ENCODE measurements around the gene FRMD8.

The FRMD8 gene

DNA sequence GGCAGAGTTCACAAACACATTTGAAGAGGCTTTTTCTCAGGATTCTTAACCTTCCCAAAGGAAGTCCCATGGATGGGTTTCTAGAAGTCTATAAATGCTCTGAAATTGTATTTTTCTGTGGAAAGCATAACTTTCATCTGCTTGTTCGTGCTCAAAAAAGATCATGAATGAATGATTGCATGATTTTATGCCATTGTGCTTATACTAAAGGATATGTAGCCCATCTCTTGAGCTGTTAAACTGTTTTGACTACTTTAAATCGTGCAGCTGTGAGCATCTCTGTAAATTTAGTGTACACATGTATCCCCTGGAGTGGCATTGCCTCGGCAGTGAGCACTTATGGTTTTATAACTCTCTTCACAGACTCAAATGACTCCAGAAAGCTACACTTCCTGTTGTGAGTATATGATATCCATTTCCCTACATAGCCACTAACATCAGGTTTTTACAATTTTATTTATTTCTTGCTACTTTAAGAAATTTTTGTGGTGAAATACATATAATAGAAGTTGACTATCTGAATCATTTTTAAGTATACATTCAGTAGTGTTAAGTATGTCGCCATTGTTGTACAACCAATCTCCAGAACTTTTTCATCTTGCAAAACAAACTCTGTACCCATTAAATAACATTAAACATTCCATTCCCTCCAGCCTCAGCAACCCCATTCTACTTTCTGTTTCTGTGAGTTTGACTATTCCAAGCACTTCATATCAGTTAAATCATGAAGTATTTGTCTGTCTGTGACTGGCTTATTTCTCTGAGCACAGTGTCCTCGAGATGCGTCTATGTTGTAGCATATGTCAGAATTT is 44.2 kb downstream of the FRMD8 start:
- H3K4me3 ChIP-seq (ENCODE audit: low read depth, low read length) = peak overlapping the region; percentile 86
- DNase-seq (ENCODE audit: low read depth) = no peak

- no peak for DNase-seq (ENCODE audit: low read depth)
- peak overlapping the region; percentile 86 for H3K4me3 ChIP-seq (ENCODE audit: low read depth, low read length)
These were observed 45.1 kb downstream of the FRMD8 start for GRCh38 chr11:65431451-65432099.

DNA sequence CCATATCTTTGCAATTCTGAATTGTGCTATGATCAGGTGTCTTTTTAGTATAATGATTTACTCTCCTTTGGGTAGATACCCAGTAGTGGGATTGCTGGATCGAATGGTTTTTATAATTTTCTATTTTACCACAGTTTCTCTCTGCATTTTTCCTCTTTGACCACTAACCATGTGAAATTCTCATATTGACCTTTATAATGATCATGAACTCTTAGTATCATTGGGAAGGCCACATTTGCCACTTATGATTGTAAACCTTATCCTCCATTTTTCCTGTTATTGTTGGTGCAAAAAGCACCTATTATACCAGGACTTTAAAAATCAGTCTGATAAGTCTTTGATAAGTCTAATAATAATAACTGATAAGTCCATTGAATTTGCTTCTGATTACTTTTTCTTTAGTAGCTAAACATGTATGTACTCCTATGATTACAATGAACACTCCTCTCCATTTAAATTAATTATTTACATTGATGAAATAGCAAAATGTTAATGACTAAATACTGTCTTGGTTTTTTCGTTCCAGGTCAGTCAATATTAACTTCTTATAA is 45.7 kb downstream of the FRMD8 start:
- no peak for DNase-seq (ENCODE audit: low read depth)
- H3K4me3 ChIP-seq (ENCODE audit: low read depth, low read length) = peak overlapping the region; percentile 86

DNA sequence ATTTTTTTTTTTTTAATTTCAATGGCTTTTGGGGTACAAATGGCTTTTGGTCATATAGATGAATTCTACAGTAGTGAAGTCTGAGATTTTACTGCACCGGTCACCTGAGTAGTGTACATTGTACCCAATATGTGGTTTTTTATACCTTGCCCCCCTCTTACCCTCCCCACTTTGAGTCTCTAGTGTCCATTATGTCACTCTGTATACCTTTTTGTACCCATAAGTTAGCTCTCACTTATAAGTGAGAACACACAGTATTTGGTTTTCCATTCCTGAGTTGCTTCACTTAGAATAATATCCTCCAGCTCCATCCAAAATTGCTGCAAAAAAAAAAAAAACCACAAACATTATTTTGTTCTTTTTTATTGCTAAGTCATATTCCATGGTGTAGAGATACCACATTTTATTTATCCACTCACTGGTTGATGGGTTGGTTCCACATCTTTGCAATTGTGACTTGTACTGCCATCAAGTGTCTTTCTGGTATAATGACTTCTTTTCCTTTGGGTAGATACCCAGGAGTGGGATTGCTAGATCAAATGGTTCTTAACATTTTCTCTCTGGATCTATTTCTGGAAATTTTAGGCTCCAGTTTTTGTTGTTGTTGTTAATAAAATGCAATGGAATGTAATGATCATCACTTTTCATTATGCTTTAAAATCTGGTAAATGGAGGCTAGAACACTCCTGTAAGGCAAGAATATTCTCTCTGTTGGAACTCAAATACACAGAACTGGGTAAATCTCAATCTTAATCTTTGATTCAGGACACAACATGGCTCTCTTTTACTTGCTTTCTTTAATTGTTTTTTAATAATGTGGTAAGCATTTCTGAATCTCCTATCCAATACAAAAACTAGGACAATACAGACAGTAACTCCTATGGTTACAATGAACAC is 46.5 kb downstream of the FRMD8 start:
- H3K4me3 ChIP-seq (ENCODE audit: low read depth, low read length) = peak overlapping the region; percentile 21
- DNase-seq (ENCODE audit: low read depth) = no peak

- no peak overlapping the region for H3K4me3 ChIP-seq (ENCODE audit: low read depth, low read length)
- no peak for DNase-seq (ENCODE audit: low read depth)
These were observed 47.2 kb downstream of the FRMD8 start for GRCh38 chr11:65433657-65434056.

- no peak for DNase-seq (ENCODE audit: low read depth)
- H3K4me3 ChIP-seq (ENCODE audit: low read depth, low read length) = peak overlapping the region; percentile 26
These were observed 47.7 kb downstream of the FRMD8 start for GRCh38 chr11:65434057-65434666.

DNA sequence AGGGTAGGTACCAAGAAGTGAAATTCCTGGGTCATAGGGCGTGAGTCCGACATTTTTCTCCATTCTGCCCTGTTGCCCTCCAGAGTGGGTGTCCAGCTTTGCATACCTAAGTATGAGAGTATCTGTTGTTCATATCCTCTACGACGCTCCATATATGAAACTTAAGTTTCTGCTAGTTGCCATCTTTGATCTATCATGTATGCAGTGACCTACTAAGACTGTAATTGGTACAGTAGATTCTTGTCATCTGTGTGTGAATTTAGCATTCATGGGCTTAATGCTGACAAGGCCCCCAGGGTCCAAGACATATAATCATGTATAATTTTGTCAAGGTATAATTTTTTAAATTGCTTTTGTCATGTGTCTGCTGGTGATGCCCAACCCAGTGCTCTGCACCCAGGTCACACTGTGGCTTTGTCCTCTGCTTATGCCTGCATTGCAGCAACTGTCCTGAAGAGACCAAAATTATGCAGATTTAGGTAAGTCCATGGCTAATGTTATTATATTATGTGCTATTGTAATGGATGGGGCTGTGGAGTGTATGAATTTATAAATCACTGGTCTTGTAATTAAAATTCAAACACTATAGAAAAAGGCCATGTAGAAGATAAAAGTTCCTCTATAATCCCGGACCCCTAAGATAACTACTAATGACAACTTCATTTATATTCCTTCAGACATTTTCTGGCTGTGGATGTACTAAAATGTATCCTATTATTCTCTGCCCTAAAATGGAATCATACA is 48.4 kb downstream of the FRMD8 start:
- DNase-seq (ENCODE audit: low read depth) = no peak
- peak overlapping the region; percentile 26 for H3K4me3 ChIP-seq (ENCODE audit: low read depth, low read length)

DNA sequence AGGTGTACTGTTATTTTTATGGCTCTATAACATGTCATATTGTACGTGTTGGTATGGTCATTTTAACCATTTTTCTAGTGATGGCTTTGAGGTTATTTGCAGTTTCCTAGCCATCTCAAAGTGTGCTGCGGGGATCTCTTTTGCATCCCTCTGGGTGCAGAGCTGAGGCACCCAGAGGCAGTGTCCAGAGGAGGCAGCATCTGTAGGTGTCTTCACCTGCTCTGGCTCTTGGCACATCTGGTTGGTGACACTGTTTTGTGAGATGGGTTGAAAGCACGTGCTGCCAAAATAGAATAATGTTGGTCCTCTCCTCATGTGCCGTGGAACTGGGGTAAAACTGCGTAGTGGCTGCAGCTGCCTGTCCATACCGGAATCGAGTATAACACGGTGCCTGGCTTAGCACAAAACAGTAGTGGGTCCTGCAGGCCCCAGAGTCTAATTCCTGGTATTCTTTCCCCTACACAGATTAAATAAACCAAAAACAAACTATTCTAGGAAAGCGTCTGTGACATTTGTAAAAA is 49.0 kb downstream of the FRMD8 start:
- peak overlapping the region; percentile 11 for H3K4me3 ChIP-seq (ENCODE audit: low read depth, low read length)
- DNase-seq (ENCODE audit: low read depth) = no peak

- H3K4me3 ChIP-seq (ENCODE audit: low read depth, low read length) = peak overlapping the region; percentile 11
- no peak for DNase-seq (ENCODE audit: low read depth)
These were observed 49.6 kb downstream of the FRMD8 start for GRCh38 chr11:65435981-65436411.

DNA sequence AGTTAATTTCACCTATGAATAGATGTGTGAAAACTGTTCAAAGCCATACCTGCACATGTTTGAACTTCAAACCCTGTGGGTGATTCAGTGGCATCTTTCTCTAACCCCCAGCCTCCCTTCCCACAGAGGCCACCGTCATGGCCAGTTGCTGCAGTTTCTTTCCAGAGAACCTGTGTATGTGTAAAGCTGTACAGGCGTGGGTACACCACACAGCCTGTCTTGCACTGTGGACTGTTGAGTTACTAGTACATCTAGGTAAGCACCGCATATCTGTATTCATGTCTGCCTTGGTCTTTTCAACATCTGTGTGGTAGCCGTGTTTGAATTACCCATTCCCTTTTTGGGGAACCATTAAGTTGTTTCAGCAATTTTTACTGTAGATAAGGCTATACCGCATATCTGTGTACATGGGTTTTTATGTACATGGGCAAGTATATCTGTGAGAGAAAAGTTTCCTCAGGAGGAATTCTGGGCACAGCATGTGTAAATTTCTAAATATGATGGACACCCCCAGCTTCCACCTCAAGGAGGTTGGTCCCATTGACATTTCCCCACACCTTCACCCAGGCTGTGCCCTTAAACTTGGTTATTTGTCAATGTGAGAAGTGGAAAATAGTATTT is 50.1 kb downstream of the FRMD8 start:
- H3K4me3 ChIP-seq (ENCODE audit: low read depth, low read length) = peak overlapping the region; percentile 11
- no peak for DNase-seq (ENCODE audit: low read depth)

DNA sequence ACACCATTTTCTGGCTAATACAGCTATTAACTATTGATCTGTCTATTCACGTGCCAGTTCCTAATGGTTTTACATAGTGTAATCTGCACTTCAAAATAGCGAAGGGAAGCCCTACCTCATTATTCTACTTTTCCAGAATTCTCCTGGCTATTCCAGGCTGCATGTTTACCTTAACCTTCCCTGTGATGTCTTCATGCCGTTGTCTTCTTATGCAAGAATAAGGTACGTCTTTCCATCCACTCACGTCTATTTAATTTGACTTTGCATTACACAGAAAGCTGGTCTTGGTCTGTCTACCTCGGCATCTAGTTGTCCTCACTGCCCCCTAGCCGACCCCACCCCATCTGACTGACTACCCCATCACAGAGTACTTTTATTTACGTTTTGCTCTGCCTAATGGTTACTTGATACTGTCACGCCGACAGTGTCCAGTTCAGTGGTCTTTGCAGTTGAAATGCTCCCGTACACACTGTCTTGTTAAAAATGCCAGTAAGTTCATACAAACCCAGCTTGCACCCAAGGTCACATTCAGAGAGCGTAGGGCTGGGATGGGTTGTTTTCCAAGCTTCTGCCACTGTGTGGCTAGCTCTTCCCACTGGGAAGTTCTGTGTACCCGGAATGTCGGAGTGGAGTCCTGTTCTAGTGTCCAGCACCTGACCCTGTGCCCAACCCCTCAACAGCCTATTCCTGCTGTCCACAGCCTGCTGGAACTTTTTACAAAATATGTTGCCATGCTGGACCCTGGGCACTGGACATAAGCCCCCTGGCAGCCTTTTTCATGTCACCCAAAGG is 51.2 kb downstream of the FRMD8 start:
- peak overlapping the region; percentile 4 for H3K4me3 ChIP-seq (ENCODE audit: low read depth, low read length)
- DNase-seq (ENCODE audit: low read depth) = no peak

GRCh38 chr11:65438257-65439151 is 52.1 kb downstream of the FRMD8 start:
- DNase-seq (ENCODE audit: low read depth) = no peak
- H3K4me3 ChIP-seq (ENCODE audit: low read depth, low read length) = no peak overlapping the region

DNA sequence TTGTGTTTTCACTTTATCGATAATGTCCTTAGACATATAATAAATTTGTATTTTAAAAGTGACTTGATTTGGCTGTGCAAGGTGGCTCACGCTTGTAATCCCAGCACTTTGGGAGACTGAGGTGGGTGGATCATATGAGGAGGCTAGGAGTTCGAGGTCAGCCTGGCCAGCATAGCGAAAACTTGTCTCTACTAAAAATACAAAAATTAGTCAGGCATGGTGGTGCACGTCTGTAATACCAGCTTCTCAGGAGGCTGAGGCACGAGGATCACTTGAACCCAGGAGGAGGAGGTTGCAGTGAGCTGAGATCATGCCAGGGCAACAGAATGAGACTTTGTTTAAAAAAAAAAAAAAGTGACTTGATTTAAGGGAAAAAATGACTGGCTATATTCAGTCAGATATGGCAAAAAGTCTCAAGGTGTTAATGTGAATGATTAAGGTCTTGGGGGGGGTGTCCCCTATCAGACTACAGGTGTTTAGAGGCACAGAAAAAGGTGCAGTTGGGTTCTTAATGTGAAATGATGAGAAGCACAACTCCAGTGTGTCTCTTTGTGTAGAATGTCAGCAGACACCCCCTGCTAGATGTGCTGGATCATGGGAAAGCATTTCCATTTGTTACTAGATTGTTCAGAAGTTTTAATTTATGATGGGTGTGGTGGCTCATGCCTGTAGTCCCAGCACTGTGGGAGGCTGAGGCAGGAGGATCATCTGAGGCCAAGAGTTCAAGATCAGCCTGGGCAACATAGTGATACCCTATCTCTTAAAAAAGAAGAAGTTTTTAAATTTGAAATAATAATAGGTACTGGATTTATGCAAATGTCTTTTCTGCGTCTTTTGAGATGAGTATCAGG is 53.1 kb downstream of the FRMD8 start:
- DNase-seq (ENCODE audit: low read depth) = no peak
- no peak overlapping the region for H3K4me3 ChIP-seq (ENCODE audit: low read depth, low read length)

- H3K4me3 ChIP-seq (ENCODE audit: low read depth, low read length) = no peak overlapping the region
- DNase-seq (ENCODE audit: low read depth) = no peak
These were observed 54.5 kb downstream of the FRMD8 start for GRCh38 chr11:65440831-65441499.

GRCh38 chr11:65442842-65443331 is 56.5 kb downstream of the FRMD8 start:
- H3K4me3 ChIP-seq (ENCODE audit: low read depth, low read length) = no peak overlapping the region
- DNase-seq (ENCODE audit: low read depth) = no peak

Data from skeletal muscle cell (primary cell).